ENCODE results near the gene YIPF2.

The YIPF2 gene

DNA sequence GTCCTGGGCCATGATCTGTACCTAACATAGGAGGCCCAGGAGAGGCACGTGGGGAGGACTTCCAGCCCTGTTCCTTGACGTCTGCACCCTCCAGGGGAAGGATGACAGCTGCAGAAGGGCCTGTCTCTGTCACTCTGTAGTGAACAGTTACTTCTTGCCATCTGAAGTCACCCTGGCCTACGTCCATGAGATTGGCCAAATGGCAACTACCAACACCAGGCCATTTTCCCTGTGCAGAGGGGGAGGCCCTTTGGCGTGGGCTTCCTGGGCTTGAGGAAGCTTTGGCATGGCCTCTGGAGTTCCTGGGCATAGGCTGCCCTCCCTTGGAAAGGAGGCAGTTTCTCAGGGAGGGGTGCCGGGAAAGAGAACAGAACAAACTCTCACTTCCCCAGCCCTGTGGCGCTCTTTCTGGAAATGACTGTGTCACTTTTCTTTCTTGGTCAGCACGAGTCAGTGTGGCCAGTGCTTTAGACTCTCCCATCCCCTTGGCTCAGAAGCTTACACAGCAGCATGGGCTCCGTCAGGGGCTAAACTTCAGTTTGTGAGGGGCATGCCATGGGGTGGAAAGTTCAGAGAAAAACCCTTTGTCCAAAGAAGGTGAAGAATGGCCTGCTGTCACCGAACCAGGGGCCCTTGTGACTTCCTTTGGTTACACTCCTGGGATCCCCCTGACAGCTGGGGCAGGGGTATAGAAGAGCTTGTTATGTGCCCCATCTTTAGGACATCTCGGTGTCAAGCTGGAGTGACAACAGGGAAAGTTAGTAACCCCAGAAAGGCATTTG lies 51.8 kb downstream of the YIPF2 start:
- Histone ChIP-seq H4K20me1 (ENCODE audit: insufficient read depth, low read length) (peaks cover 4% of the 10 kb centered on the region; the same call in 1 of the 2 replicates), H2AFZ (ENCODE audit: low read depth, low read length) (no peak overlapping the region), H3K27ac (ENCODE audit: low read length) (peak overlapping the region; percentile 86), H3K36me3 (replicated peaks; ENCODE audit: low read depth, low read length) (peaks cover 3% of the 10 kb centered on the region), H3K27me3 (ENCODE audit: low read depth, low read length) (no peaks in the 10 kb centered on the region), H3K4me3 (ENCODE audit: low read length) (peak overlapping the region; percentile 66), H3K9me3 (ENCODE audit: insufficient read depth, low read length) (no peaks in the 10 kb centered on the region), H3K4me1 (ENCODE audit: low read length) (peaks cover 54% of the 10 kb centered on the region), H3K79me2 (ENCODE audit: low read length) (peaks cover 100% of the 10 kb centered on the region), H3K9ac (ENCODE audit: low read length) (peak overlapping the region; percentile 58), H3K4me2 (ENCODE audit: low read length) (peak overlapping the region; percentile 91)
- TF ChIP-seq, protein P1, sequence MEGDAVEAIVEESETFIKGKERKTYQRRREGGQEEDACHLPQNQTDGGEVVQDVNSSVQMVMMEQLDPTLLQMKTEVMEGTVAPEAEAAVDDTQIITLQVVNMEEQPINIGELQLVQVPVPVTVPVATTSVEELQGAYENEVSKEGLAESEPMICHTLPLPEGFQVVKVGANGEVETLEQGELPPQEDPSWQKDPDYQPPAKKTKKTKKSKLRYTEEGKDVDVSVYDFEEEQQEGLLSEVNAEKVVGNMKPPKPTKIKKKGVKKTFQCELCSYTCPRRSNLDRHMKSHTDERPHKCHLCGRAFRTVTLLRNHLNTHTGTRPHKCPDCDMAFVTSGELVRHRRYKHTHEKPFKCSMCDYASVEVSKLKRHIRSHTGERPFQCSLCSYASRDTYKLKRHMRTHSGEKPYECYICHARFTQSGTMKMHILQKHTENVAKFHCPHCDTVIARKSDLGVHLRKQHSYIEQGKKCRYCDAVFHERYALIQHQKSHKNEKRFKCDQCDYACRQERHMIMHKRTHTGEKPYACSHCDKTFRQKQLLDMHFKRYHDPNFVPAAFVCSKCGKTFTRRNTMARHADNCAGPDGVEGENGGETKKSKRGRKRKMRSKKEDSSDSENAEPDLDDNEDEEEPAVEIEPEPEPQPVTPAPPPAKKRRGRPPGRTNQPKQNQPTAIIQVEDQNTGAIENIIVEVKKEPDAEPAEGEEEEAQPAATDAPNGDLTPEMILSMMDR (IDR thresholded peaks at IDR 0.05; ENCODE audit: low read depth, low read length) = no peak
- no peak for TF ChIP-seq EZH2phosphoT487 (IDR thresholded peaks at IDR 0.05; ENCODE audit: low read depth)

DNA sequence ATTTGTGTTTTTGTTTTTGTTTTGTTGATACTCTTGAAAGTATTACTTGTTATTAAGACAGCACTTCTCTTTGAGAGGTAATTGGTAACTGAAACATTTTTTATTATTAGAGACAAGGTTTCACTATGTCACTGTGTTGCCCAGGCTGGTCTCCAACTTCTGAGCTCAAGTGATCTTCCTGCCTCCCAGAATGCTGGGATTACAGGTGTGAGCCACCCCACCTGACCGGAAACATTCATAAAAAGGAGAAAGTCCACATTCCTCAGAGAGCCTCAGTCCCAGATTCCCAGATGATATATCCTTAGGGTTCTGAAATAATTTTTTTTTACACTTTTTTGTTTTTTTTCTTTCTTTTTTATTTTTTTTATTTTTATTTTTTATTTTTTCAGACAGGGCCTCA lies 54.4 kb downstream of the YIPF2 start:
- no peak overlapping the region for H3K4me3 ChIP-seq (ENCODE audit: low read length)
- H3K4me1 ChIP-seq (ENCODE audit: low read length) = peaks cover 60% of the 10 kb centered on the region
- H3K36me3 ChIP-seq (replicated peaks; ENCODE audit: low read depth, low read length) = peaks cover 3% of the 10 kb centered on the region
- H3K27ac ChIP-seq (ENCODE audit: low read length) = no peak overlapping the region
- H3K79me2 ChIP-seq (ENCODE audit: low read length) = peaks cover 75% of the 10 kb centered on the region
- H2AFZ ChIP-seq (ENCODE audit: low read depth, low read length) = no peak overlapping the region
- 0 out of 2 replicates have a peak, but pooled peaks cover 2% of the 10 kb centered on the region for H4K20me1 ChIP-seq (ENCODE audit: insufficient read depth, low read length)
- no peaks in the 10 kb centered on the region for H3K9me3 ChIP-seq (ENCODE audit: insufficient read depth, low read length)
- H3K4me2 ChIP-seq (ENCODE audit: low read length) = no peak overlapping the region
- no peak overlapping the region for H3K9ac ChIP-seq (ENCODE audit: low read length)
- TF ChIP-seq, protein P1 (IDR thresholded peaks at IDR 0.05; ENCODE audit: low read depth, low read length) = no peak
- TF ChIP-seq EZH2phosphoT487 (IDR thresholded peaks at IDR 0.05; ENCODE audit: low read depth) = no peak
- H3K27me3 ChIP-seq (ENCODE audit: low read depth, low read length) = no peaks in the 10 kb centered on the region

DNA sequence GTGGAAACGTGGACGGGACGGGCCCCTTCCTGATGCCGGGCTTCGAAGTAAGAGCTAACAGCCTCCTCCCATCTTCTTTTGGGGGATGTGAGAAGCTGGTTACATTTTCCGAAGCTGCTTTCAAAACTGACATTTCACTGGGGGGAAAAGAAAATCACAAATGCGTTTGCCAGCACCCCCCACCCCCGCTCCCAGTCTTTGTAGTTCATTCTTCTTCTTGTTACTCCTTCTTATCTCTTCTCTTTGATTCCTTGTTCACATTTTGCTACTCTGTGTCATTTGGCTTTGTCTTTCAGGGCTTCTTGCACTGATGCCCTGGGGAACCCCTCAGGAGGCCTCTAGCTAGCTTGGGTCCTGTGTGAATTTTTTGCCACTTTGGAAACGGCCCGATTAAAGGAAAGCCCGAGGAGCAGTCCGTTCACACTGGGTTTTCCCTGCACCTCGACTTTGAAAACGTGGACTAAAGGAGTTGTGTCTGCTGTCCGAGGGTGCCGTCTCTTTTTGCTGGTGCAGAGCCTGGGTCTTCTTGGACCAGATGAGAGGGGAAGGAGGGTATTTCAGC lies 55.8 kb downstream of the YIPF2 start:
- H3K27ac ChIP-seq (ENCODE audit: low read length) = peak overlapping the region; percentile 64
- H3K36me3 ChIP-seq (replicated peaks; ENCODE audit: low read depth, low read length) = peaks cover 3% of the 10 kb centered on the region
- peak overlapping the region; percentile 87 for H3K4me3 ChIP-seq (ENCODE audit: low read length)
- no peak for TF ChIP-seq EZH2phosphoT487 (IDR thresholded peaks at IDR 0.05; ENCODE audit: low read depth)
- TF ChIP-seq, protein P1 (IDR thresholded peaks at IDR 0.05; ENCODE audit: low read depth, low read length) = no peak
- H2AFZ ChIP-seq (ENCODE audit: low read depth, low read length) = no peak overlapping the region
- no peaks in the 10 kb centered on the region for H3K9me3 ChIP-seq (ENCODE audit: insufficient read depth, low read length)
- peak overlapping the region; percentile 89 for H3K9ac ChIP-seq (ENCODE audit: low read length)
- H3K4me2 ChIP-seq (ENCODE audit: low read length) = peak overlapping the region; percentile 92
- peaks cover 60% of the 10 kb centered on the region for H3K4me1 ChIP-seq (ENCODE audit: low read length)
- H4K20me1 ChIP-seq (ENCODE audit: insufficient read depth, low read length) = 0 out of 2 replicates have a peak, but pooled peaks cover 2% of the 10 kb centered on the region
- peaks cover 61% of the 10 kb centered on the region for H3K79me2 ChIP-seq (ENCODE audit: low read length)
- H3K27me3 ChIP-seq (ENCODE audit: low read depth, low read length) = no peaks in the 10 kb centered on the region

Measured in OCI-LY3 (cell line).